ENCODE results near the gene GHR. TPM values are rescaled to one million over a fixed set of nuclear protein-coding genes. Genes with fewer than 3 reads are reported as not detected.

Gene GHR
- total RNA-seq (2014; rRNA removed; shearing (Covaris generic)) = not detected in 2 replicates

DNA sequence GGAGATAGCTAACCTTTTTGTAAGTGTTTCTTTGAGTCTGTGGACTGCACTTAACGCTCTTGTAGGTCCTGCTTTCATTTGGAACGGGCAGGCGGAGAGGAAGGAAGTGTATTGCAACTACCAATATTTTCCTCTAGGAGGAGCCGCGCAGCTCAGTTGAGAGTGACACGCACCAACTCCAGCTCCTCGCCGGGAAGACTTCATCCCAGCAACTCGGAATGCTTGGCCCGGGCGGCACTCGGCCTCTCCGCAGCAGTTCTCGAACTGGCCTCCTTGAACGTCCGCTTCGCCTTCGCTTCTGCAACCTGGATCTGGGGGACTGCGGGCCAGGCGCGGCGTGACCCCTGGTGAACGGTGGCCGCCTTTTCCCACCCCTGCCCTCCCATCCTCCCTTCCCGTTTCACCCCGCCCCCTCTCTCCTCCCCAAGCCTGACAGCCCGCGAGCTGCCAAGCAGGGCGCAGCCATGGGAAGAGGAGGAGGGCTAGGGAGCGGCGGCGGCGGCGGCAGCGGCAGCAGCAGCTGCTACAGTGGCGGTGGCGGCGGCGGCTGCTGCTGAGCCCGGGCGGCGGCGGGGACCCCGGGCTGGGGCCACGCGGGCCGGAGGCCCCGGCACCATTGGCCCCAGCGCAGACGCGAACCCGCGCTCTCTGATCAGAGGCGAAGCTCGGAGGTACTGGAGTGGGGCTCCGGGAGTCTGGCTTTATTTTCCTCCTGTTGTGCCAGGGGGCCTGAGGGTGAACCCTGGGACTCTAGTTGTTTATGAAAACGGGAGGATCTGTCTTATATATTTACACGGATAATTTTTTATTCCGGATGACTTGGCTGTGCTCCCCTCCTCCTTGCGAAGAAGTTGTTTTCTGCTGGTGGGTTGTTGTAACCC, at the start of gene GHR:
Gene GHR (plus strand): TSS at position 155 of the 881 bp plus-strand sequence. CDS start 142,436 bp downstream, outside the sequence.
- DNase-seq (ENCODE audit: low read depth) = peak; percentile 19

DNA sequence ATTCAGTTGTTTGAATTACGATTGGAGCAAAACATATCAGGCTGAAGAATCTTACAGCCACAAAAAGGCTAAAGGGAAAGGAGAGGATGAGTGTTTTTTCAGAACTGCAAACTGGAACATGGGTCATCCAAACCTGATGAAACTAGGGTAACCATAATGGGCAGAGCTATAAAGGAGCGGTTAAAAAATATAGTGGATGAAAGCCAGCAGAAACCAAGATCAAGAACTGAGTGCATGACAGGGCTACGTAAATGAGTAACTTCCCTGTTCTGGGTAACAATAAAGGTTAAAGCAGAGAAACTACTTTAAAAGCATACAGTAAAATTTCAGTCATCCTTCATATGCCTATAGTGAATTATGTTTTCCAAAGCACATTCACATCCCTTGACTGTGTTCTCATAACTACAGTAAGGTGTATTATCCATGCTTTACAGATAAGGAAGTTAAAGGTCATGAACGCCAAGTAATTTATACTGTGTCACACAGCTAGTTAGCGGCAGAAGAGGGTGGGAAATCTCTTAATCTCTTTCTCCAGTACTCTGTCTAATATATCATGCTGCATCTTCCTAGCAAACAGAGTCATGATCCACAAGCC, 48.5 kb upstream of the GHR start:
- no peak for DNase-seq (ENCODE audit: low read depth)

DNA sequence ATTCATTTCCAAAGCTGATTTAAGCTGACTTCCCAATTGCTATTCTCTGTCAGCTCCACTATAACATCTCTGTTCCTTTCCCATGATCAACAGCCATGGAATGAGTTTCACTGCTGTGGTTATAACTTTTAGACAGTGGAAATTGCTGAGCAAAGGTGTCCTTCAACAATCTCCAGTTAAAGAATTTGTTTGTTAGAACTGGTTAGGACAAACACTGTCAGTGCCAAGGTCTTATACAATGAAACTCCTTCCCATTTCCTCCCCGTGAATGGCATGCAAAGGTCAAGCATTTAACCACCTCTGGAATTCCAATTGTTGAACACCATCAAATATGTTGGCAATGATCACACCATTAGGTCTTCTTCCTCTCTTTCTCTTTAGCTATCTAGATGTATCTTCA, 45.7 kb upstream of the GHR start:
- no peak for DNase-seq (ENCODE audit: low read depth)

DNA sequence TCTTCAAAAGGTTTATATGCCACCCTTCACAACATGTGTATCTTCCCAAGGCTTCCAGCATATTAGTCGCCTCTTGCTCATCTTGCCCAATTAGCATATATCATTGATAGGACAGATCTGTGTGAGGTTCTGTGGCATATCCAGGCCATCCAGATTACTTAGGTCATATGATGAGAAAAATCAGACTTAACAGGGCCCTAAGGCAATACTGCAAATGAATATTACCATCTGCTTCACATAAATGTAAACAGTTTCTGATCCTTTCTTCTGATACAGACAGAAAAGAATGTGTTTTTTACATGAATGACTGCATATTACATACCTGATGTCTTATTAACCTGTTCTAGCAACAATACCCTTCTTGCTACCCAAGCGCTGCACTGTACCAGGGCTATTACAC, 41.3 kb upstream of the GHR start:
- no peak for DNase-seq (ENCODE audit: low read depth)

DNA sequence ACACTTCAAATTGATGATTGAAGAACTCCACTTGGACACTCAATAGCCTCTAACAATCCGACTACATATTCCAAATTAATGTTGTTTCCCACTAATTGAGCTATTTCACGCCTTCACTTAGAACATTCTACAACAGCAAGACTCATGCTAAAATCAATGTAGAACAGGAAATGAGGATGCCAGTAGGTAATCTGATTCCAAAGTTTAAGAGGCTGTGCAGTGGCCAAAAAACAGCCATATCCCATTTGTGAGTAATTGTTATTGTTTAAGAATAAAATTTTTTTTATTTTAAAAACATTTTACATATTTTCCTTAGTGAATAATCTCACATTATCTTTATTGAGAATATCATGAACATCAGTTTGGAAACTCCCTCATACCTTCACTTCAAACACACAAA, 35.7 kb upstream of the GHR start:
- DNase-seq (ENCODE audit: low read depth) = no peak

DNA sequence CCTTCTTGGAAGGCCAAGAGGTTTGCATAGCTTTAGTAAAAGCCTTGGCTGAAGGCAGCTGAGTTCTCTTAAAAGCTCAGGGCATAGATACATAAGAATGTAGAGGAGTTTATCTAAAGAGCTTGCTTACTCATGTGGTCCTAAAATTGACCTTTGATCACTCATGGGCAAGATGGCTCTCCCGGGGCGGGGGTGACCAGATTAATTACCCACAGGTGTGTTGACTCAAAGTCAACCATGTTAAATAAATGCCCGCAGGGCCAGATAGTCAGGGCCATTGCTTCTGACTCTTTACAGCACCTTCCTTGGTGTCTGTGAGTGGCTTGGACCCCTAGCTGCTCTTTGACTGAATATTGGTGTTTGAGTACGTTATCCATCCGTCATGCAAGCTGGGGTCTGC, 33.1 kb upstream of the GHR start:
- DNase-seq (ENCODE audit: low read depth) = no peak

DNA sequence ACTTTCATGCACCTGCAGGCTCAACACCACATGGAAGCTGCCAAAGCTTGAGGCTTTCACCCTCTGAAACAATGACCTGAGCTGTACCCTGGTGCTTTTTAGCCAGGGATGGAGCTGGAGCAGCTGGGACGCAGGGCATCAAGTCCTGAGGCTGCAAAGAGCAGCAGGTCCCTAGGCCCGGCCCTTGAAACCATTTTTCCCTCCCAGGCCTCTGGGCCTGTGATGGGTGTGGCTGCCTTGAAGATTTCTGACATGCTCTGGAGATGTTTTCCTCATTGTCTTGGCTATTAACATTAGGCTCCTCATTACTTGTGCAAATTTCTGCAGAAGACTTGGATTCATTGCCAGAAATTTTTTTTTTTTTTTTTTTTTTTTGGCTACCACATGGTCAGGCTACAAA, 30.3 kb upstream of the GHR start:
- DNase-seq (ENCODE audit: low read depth) = no peak

DNA sequence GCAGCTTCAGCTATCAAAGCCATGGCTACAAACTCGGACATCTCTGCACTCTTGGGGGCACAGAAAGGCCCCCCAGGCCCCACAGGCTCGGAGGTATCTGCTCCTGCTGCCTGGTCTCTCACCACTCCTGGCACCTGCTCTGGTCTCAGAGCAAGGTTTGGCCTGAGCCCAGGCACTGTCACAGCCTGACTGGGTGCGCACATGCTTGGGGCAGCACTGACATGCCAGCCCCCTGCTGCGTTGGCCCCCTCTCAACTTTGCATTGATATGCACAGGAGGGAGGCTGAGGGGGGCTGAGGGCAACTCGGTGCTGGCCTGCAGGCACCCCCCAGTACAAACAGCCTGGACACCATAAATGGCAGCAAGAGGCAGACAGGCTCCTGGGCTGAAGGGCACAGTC, 27.1 kb upstream of the GHR start:
- no peak for DNase-seq (ENCODE audit: low read depth)

DNA sequence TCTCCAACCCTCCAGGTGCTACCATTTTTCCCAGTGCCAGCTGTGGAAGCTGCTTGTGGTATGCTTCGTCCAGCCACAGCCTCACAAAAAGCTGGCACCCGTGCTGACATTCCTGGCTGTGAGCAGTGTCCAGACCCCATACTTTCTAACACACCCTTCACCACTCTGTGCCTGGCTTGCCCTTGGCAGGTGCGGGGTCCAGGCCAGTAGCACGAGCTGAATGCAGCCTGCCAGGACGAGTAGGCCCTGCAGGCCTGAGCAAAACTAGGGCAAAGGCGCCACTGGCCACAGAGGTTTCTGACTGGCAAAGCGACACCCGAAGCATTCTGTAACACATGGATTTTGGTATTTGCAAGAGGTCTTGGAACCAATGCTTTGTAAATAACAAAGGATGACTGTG, 26.0 kb upstream of the GHR start:
- DNase-seq (ENCODE audit: low read depth) = no peak

DNA sequence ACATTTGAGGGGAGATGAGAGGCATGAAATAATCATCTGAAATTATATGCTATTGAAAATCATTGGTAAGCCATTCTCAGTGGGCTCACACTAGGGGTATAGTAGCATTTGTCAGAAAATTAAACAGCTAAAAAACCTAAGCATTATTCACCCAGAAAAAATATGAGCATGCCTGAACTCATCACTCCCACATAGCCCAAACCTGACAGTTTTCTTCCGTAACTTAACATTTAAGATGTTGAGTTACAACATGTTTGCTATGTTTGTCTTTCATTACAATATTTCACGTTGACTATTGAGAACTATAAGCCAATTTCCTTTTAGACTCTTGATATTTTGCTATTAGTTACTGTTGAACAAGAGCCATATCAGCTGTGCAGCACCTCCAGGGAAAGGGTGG, 23.5 kb upstream of the GHR start:
- no peak for DNase-seq (ENCODE audit: low read depth)

DNA sequence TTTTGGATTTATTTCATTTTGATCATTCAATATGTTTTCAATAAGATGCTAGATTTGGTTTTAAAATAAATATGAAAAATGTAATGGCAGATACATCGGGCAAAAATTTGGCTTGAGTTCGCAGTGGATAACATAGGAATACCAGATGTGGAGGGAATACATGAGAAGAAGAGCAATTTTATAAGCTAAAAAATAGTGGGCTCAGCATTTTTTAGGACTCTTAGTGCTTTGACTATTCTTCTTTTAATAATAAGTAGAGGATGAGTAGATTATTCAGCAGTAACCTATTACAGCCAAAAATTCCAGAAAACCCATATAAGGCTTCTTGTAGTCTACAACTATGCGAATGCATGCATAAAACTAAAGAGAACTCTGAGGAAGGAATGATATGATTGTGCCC, 22.8 kb upstream of the GHR start:
- no peak for DNase-seq (ENCODE audit: low read depth)

DNA sequence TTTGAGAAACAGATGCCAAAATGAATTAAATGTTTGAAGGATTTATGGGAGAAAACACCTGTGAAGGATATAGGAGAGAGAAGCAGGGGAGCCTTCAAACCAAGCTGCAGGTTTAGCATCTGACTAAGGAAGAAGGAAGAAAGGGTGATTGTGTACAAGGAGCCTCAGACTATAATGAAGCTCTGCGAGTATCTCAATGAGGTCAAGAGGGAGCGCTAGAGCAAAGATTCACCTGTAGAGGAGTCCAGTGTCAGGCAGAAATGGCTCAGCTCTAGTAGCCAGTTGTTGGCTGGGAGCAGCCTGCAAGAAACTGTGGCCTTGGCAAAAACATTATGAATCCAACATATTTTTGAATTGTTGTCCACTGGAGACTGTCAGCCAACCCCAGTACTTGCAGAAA, 20.0 kb upstream of the GHR start:
- no peak for DNase-seq (ENCODE audit: low read depth)

DNA sequence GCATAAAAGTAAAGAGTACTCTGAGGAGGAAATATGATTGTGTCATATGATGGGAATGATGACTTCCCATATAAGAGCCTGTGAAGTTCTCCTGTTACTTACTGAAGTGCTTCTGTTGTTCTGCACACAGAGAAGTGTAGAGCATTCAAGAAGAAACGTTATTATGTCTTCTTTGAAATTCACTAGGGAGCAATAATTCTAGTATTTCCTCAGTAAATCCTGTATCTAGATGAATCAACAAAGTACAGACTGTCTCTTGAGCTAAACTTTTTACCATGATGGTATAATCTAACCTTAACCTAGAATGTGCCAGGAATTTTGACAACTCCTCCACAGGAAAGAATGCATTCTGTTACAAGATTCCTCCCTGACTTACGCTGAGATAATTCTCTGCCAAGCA, 18.9 kb upstream of the GHR start:
- DNase-seq (ENCODE audit: low read depth) = no peak

DNA sequence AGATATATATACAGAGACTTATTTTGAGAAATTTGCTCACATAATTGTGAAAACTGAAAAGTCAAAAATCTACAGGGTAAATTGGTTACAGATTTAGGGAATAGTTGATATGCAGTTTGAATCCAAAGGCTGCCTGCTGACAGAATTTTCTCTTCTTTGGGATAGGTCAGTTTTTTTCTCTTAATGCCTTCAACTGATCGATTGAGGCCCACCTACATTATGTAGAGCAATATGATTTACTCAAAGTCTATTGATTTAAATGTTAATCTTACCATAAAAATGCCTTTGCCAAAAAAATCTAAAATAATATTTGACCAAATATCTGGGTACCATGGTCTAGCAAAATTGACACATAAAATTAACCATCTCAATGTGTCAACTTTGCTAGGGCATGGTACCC, 3.9 kb upstream of the GHR start:
- no peak for DNase-seq (ENCODE audit: low read depth)

DNA sequence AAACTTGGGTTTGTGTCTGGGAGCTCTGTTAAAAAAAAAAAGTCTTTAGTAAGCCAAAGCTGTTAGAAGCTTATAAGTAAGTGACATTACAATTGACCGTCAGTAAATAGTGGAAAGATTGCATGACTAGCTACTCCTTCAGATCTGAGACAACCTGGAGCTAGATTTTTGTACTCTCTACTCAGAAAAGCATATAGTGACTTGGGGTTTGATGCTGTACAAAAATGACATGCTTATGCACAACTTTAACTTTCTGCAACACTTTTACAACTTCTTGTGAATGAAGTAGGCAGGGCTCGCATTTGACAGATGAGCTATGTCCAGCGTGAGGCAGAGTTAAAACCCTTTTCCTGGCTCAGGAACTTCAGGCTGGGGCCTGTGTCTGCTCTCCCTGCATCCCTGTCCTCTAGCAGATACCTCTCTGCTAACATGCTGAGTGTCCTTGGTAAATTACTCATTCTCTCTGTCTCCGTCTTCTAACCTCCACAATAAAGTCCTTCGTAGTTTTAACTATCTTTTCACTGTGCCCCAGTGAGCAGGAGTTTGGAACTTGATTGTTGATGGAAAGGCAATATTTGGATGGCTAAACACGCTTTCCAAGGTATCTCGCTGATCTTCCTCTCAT, 471 bp upstream of the GHR start:
- DNase-seq (ENCODE audit: low read depth) = no peak

DNA sequence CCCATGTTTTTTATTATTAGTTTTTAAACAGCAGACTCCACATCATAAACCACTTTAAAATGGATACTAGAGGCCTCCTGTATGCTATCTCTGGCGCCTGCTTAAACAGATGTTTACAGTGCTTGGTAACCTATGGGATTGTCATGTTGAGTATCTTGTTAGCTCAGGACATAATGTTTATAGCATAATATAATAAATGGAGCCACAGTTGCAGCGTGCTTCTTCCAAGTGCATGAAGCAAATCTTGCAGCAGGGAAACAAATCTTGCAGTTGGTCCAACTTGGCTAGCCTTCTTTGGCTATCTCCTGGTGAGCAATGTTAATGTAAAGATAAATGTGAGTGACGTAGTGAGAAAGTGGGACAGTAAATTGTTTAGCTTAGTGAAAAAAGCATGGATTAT, 2.8 kb downstream of the GHR start:
- no peak for DNase-seq (ENCODE audit: low read depth)

DNA sequence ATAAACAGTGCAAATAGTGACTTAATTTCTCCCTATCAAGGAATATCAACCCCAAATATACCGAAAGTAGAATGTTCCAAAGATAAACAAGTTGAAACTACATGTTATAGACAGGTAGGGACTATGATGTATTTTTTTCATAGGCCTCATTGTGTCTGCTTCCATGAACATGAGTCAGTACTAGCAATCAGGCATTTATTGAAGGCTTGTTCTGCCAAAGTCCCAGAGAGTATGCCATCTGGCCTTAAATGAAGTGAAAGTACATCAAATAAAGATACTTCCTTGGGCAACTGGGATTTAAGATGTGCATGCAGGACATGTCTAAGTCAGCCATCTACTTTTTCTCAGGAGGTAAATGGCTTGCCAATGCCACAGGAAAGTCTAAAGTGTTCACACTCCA, 6.5 kb downstream of the GHR start:
- DNase-seq (ENCODE audit: low read depth) = no peak

DNA sequence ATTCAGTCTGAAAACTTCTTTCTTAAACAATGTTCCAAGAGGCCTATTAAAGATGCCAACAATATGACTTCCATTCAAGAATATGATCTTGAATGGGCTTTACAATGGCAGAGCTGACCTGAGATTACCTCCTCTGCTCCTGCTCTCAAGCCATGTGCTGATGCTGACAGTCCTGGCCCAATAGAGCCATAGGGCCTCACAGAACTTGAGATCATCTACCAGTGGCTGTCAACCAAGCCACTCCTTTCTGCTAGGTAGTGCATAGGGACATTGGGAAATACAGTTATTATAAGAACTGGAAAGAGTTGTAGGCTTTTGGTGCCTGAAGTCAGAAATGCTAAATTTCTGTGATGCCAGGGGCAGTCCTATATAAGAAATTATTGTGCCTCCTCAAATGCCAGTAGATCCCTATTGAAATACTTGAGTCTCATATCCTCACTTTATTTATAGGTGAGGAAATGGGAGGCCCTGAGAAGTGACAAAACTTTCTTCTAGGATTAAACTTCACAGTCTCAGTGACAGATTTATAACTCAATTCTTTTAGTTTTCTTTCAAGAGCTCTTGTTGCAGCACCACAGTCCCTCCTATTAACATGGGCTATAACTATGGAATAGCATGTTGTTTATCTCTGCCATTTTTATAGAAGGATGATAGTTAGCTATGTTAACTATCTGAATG, 10.9 kb downstream of the GHR start:
- no peak for DNase-seq (ENCODE audit: low read depth)

DNA sequence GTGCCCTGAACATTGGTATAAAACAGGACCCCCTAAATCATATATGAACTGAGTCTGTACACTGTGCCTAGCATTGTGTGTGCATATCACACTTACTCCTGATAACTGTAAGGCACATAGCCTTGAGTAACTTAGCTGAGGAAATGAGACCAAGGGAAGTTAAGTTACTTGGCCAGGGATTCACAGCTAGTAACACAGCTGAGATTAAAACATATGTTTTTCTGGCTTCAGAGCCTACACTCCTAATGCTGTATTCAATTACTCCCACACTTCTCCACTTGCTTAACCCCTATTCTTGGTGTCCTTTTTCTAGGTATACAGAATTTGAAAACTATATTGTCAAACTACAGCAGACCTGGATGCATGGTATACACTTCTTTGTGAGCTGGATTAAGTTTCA, 12.8 kb downstream of the GHR start:
- no peak for DNase-seq (ENCODE audit: low read depth)

DNA sequence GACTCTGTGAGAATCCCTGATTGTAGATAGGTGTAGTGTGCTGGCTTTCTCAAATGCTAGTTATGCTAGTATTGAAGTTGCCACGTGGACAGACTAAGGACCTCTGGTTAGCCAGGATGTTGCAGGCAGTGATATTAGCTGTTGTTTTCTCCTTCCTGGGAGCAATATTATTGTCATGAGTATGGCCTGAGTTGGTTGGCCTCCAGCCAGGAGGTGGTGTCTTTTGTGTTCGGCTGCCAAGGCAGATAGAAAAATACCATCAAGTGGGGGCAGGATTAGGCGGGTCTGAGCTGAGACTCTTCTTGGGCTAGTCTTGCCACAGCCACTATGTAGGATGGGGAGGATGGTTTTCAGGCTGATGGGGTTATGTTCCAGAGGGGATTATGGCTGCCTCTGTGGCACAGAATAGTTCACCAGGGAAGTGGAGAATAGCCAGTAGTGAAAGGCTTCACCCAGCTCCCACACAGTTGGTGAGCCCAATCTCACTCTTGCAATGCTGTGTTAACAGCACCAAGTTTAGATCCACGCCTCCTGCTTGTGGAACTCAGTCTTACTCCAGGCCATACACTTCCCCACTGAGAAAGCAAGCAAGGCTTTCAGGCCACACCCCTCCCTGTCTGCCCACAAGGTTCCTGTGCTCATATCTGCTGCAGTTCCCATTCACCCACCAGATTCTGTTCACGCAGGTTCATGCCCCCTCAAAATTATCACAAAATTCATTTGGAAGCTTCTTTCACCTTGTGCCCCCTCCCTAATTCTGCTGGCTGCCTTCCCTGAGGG, 31.2 kb downstream of the GHR start:
- no peak for DNase-seq (ENCODE audit: low read depth)

DNA sequence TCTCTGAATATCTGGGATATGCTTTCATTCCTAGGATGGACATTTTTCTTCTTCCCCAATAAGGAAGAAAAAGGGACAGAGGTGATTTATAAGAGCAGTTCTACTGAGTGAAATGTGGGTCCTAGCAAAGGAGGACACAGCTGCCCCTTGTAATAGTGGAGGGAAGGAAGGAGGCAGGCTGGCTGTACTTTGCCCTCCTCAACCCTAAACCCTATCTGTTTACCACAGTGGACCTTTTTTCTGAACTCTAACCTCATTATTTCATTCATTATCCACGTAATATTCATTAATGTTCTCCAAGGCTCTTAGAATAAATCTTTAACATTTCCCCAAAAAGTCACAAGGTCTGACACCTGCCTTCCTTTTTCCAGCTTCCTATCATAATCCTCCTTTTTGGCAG, 37.8 kb downstream of the GHR start:
- no peak for DNase-seq (ENCODE audit: low read depth)

DNA sequence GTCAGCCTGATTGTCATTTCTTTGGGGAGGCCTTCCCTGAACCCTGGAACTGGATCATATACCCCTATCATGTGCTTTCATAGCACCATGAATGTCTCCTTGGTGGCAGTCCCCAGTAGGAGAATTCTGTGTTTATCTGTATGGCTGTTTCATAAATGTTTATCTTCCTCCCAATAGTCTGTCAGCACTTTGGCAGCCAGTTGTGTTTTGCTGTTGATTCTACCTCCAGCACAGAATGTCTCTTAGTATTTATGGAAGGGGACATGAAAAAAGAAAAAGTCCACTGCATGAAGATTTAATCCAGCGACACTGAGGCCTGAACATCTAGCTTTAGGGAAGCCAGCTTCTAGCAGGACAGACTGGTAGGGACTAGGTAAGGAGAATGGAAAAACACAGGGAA, 38.3 kb downstream of the GHR start:
- no peak for DNase-seq (ENCODE audit: low read depth)
